Upper lobe of left lung (tissue), 6 donors: ENCODE results near the gene CXCL3. TPM values are rescaled to one million over a fixed set of nuclear protein-coding genes. Genes with fewer than 3 reads are reported as not detected.

Experiments
- ATAC-seq, 2 donors: fragments of 200-7000 bp; cut with Tn5 transposase; one replicate each; pipeline ENCODE4 v1.9.1; 2022; ENCODE audit warnings: mild to moderate bottlenecking in 2 of 2, moderate library complexity in 2 of 2; ENCODE audit not compliant: low FRiP score in 2 of 2
- DNase-seq, 2 donors: peaks; one replicate each; pipeline ENCODE4 v3.0.0-alpha.2; 2019 to 2020
- H3K27ac ChIP-seq, 4 donors: fragments of 200-600 bp; sonication (generic); one replicate each; pipeline ENCODE4 v1.5.1; 2016 to 2019
- H3K27me3 ChIP-seq, 4 donors: fragments of 200-600 bp; sonication (generic); one replicate each; pipeline ENCODE4 v1.5.1; 2017 to 2019
- H3K36me3 ChIP-seq, 4 donors: fragments of 200-600 bp; sonication (generic); one replicate each; pipeline ENCODE4 v1.5.1; 2016 to 2019
- H3K4me1 ChIP-seq, 4 donors: fragments of 200-600 bp; sonication (generic); one replicate each; pipeline ENCODE4 v1.5.1; 2018 to 2019
- H3K4me3 ChIP-seq, 4 donors: fragments of 200-600 bp; sonication (generic); one replicate each; pipeline ENCODE4 v1.5.1; 2017 to 2019; ENCODE audit warnings: mild to moderate bottlenecking in 2 of 4, moderate library complexity in 1 of 4
- H3K9me3 ChIP-seq, 4 donors: fragments of 200-600 bp; sonication (generic); one replicate each; pipeline ENCODE4 v1.5.1; 2018 to 2019
- CTCF ChIP-seq, 6 experiments: fragments of 450-650 bp in 4 of 6; fragments of 200-600 bp in 2 of 6; sonication (generic) in 2 of 6; IDR thresholded peaks; one replicate each; pipeline ENCODE4 v1.5.1; 2016 to 2019; ENCODE audit warnings: antibody characterized with exemption in 6 of 6
- EP300 ChIP-seq, 4 donors: sonication (generic); formaldehyde crosslinking; IDR thresholded peaks; one replicate each; pipeline ENCODE4 v1.5.1; 2017; ENCODE audit warnings: antibody characterized with exemption in 4 of 4, control low read depth in 2 of 4
- POLR2A ChIP-seq, 4 donors: fragments of 450-650 bp; IDR thresholded peaks; one replicate each; pipeline ENCODE4 v1.5.1; 2016 to 2017; ENCODE audit warnings: antibody characterized with exemption in 4 of 4, mild to moderate bottlenecking in 2 of 4
- POLR2AphosphoS5 ChIP-seq, 2 donors: sonication (generic); formaldehyde crosslinking; IDR thresholded peaks; one replicate each; pipeline ENCODE4 v1.5.1; 2017; ENCODE audit warnings: antibody characterized with exemption in 2 of 2
- WGBS, 2 donors: methylation state at CpG; one replicate each; pipeline ENCODE4 v1.1.5; 2017 to 2018; 5-methylcytosine and 5-hydroxymethylcytosine counted together
- total RNA-seq, 6 donors: library from RNA; depleted of rRNA in 4 of 6; stranded (reverse); fragments of >200 nt in 4 of 6; gene quantifications; one replicate each; pipeline versions ENCODE4 v1.1.0 to v1.2.1, GENCODE V29; 2016 to 2021
- donor health status: DM: no; HTN: no; CAD: no; lungs with moderate emphysema.
- donor health status: DM: no; HTN: yes; CAD: no; lungs with severe emphysema.

Gene CXCL3
- total RNA-seq, 6 donors from 2014 or later, result 10.0 to 22.4 (median 16.4) TPM

GRCh38 chr4:74044677-74045076 lies 6.2 kb upstream of the CXCL3 start:
- H3K9me3 ChIP-seq, result peaks cover 0 to 11% (median 6%) of the 10 kb centered on the region in 4 donors
- no peaks in the 10 kb centered on the region for H3K27me3 ChIP-seq
- DNase-seq (no peak), ATAC-seq (no peak)
- H3K27ac ChIP-seq, result no peak overlapping the region
- H3K4me3 ChIP-seq, result no peak overlapping the region
- TF ChIP-seq EP300 (IDR thresholded peaks at IDR 0.05) (no peak), POLR2A (IDR thresholded peaks at IDR 0.05) (no peak), CTCF (IDR thresholded peaks at IDR 0.05) (no peak), POLR2AphosphoS5 (IDR thresholded peaks at IDR 0.05) (no peak)
- H3K4me1 ChIP-seq, result peaks cover 0 to 4% (median under 1%) of the 10 kb centered on the region in 4 donors
- WGBS, 2 donors, result 88 to 89% methylated on average over 3 of the region's 3 CpGs
- no peaks in the 10 kb centered on the region for H3K36me3 ChIP-seq

DNA sequence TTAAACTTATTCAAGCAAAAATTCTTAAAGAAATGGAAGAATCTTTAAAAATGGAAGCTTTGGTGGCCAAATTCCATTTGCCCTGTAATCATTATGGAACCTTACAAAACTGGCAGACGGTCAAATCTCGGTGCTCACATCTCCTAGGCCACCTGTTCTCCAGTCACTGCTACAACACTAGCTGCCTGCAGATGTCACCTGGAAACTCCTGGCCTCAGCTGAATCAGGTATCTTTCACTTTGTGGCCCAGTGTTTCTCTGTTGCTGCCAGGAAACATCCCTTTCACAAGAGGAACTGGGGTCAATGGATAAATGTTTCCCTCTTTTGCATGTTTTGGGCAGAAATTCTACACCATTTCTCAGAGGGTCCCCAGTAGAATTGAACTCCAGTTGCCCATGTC lies 4.2 kb upstream of the CXCL3 start:
- Histone ChIP-seq H3K4me3 (no peak overlapping the region), H3K27me3 (no peaks in the 10 kb centered on the region), H3K27ac (no peak overlapping the region), H3K9me3 (peaks cover 0 to 11% (median 6%) of the 10 kb centered on the region in 4 donors), H3K36me3 (no peaks in the 10 kb centered on the region), H3K4me1 (peaks cover 2 to 12% (median 6%) of the 10 kb centered on the region in 4 donors)
- 79 to 83% methylated on average over 2 of the region's 2 CpGs for WGBS, 2 donors
- DNase-seq (no peak), ATAC-seq (no peak)
- no peak for TF ChIP-seq POLR2AphosphoS5 (IDR thresholded peaks at IDR 0.05)
- no peak for TF ChIP-seq CTCF (IDR thresholded peaks at IDR 0.05)
- TF ChIP-seq POLR2A (IDR thresholded peaks at IDR 0.05), result no peak
- no peak for TF ChIP-seq EP300 (IDR thresholded peaks at IDR 0.05)

GRCh38 chr4:74041418-74041817 lies 2.9 kb upstream of the CXCL3 start:
- ATAC-seq (no peak), DNase-seq (no peak)
- Histone ChIP-seq H3K36me3 (no peaks in the 10 kb centered on the region), H3K27ac (no peak overlapping the region), H3K4me3 (no peak overlapping the region), H3K9me3 (peaks cover 0 to 3% (median 0%) of the 10 kb centered on the region in 4 donors), H3K4me1 (peaks cover 2 to 14% (median 8%) of the 10 kb centered on the region in 4 donors), H3K27me3 (no peaks in the 10 kb centered on the region)
- TF ChIP-seq CTCF (IDR thresholded peaks at IDR 0.05), result no peak
- no peak for TF ChIP-seq POLR2A (IDR thresholded peaks at IDR 0.05)
- TF ChIP-seq EP300 (IDR thresholded peaks at IDR 0.05), result no peak
- no peak for TF ChIP-seq POLR2AphosphoS5 (IDR thresholded peaks at IDR 0.05)
- WGBS, 2 donors, result 42 to 52% methylated on average over 1 of the region's 1 CpG

DNA sequence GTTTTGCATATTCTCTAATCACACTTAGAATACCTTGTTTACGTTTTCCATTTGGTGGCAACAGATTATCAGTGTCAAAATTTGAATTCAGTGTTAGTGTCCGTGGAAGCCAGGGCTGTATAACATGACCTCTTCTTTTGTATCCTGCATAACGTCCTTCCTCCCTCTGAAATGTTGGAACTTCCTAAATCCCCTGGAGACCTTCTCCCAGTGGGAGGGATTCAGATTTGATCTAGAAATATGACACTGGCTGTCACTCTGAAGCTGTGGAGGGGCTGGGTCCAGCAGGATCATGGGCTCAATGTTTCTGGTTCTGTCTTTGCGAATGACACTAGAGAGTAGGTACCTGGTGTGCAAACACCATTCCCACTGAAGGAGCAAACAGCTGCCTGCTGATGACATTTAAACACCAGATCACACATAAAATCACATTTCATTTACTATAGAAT lies 850 bp upstream of the CXCL3 start:
- Histone ChIP-seq H3K9me3 (no peaks in the 10 kb centered on the region), H3K27ac (peak overlapping the region; percentile 69 to 87 (median 84)), H3K4me1 (peaks cover 2 to 14% (median 8%) of the 10 kb centered on the region in 4 donors), H3K4me3 (peak overlapping the region in 3 of 4 donors; percentile 52 to 73 (median 66)), H3K27me3 (no peaks in the 10 kb centered on the region), H3K36me3 (no peaks in the 10 kb centered on the region)
- WGBS, 2 donors, result 15 to 17% methylated on average over 4 of the region's 4 CpGs
- ATAC-seq, result peak; percentile 9 to 16
- no peak for DNase-seq
- TF ChIP-seq POLR2AphosphoS5 (IDR thresholded peaks at IDR 0.05) (no peak), CTCF (IDR thresholded peaks at IDR 0.05) (no peak), EP300 (IDR thresholded peaks at IDR 0.05) (no peak), POLR2A (IDR thresholded peaks at IDR 0.05) (no peak)

- Histone ChIP-seq H3K36me3 (no peaks in the 10 kb centered on the region), H3K4me3 (peak overlapping the region in 3 of 4 donors; percentile 52 to 73 (median 66)), H3K4me1 (peaks cover 2 to 14% (median 8%) of the 10 kb centered on the region in 4 donors), H3K27ac (peak overlapping the region; percentile 69 to 87 (median 84)), H3K27me3 (no peaks in the 10 kb centered on the region), H3K9me3 (no peaks in the 10 kb centered on the region)
- DNase-seq (peak in 1 of 2 donors; percentile 32), ATAC-seq (peak in 1 of 2 donors; percentile 34)
- TF ChIP-seq POLR2A (IDR thresholded peaks at IDR 0.05) (no peak), CTCF (IDR thresholded peaks at IDR 0.05) (no peak), EP300 (IDR thresholded peaks at IDR 0.05) (no peak), POLR2AphosphoS5 (IDR thresholded peaks at IDR 0.05) (no peak)
- WGBS, 2 donors, result 3 to 4% methylated on average over 14 to 17 of the region's 17 CpGs
These were observed 434 bp downstream of the CXCL3 start for GRCh38 chr4:74038086-74038424.
